ENCODE results near the gene STIP1. TPM values are rescaled to one million over a fixed set of nuclear protein-coding genes. Genes with fewer than 3 reads are reported as not detected.

Gene STIP1
- total and polyA plus RNA-seq, 2 of the 8 experiments (the other 6 are each of a cell fraction or from before 2014, with no cell fraction given) = 140 to 329 TPM

GRCh38 chr11:64220271-64220670 lies 34.3 kb downstream of the STIP1 start:
- Histone ChIP-seq H3K4me1 (replicated peaks in 1 of 4; ENCODE audit: control insufficient read depth in 3 of 4, insufficient read depth in 4 of 4, low read length in 3 of 4) (peaks cover 0 to 3% (median 2%) of the 10 kb centered on the region in 4 experiments; a peak in 4 of 7 replicates), H2BK20ac (ENCODE audit: low read length) (no peak overlapping the region), H2BK120ac (replicated peaks; ENCODE audit: low read depth, low read length) (no peak overlapping the region), H2BK15ac (ENCODE audit: low read length) (no peak overlapping the region), H2BK12ac (ENCODE audit: low read depth, low read length) (no peak overlapping the region), H3K4me3 (ENCODE audit: extremely low read depth in 1 of 4, insufficient read depth in 2 of 4, low read depth in 3 of 4, low read length in 4 of 4) (no peak overlapping the region), H3K79me2 (ENCODE audit: control insufficient read depth in 1 of 2, insufficient read depth in 2 of 2, low read length in 2 of 2) (no peaks in the 10 kb centered on the region), H3K27ac (ENCODE audit: low read depth, low read length) (no peak overlapping the region), H3K36me3 (ENCODE audit: control insufficient read depth in 2 of 4, insufficient read depth in 4 of 4, low read length in 3 of 4) (peaks cover 0 to 9% (median 5%) of the 10 kb centered on the region in 4 experiments; a peak in 4 of 8 replicates), H4K5ac (ENCODE audit: insufficient read length, low read depth, low read length) (no peak overlapping the region), H4K20me1 (replicated peaks in 1 of 2; ENCODE audit: control insufficient read depth in 1 of 2, insufficient read depth in 2 of 2, low read length in 2 of 2) (peaks cover 2 to 13% of the 10 kb centered on the region in 2 experiments), H3K79me1 (ENCODE audit: low read depth, low read length) (no peaks in the 10 kb centered on the region), H3K23me2 (ENCODE audit: low read depth, low read length) (peaks cover under 1% of the 10 kb centered on the region; the same call in 1 of the 2 replicates), H2AFZ (ENCODE audit: low read length) (no peak overlapping the region), H3K14ac (ENCODE audit: insufficient read length) (no peak overlapping the region), H3K9me3 (ENCODE audit: insufficient read depth in 2 of 2, low read depth in 1 of 2, low read length in 1 of 2) (no peaks in the 10 kb centered on the region), H3K23ac (ENCODE audit: insufficient read length) (no peak overlapping the region), H4K91ac (replicated peaks; ENCODE audit: insufficient read length, low read length) (no peak overlapping the region), H3K18ac (ENCODE audit: extremely low read depth, low read length) (no peak overlapping the region), H3K4ac (replicated peaks; ENCODE audit: insufficient read length, low read depth, low read length) (no peak overlapping the region), H3K27me3 (replicated peaks in 1 of 4; ENCODE audit: control insufficient read depth in 3 of 4, extremely low read depth in 1 of 4, insufficient read depth in 3 of 4, low read length in 3 of 4) (no peaks in the 10 kb centered on the region), H2BK5ac (ENCODE audit: low read depth, low read length) (no peak overlapping the region), H4K8ac (ENCODE audit: extremely low read depth, insufficient read depth, low read length) (no peak overlapping the region), H3K9ac (replicated peaks in 1 of 4; ENCODE audit: extremely low read depth in 1 of 4, low read depth in 3 of 4, low read length in 3 of 4) (no peak overlapping the region), H2AK5ac (ENCODE audit: low read depth, low read length) (no peak overlapping the region), H3K56ac (replicated peaks; ENCODE audit: insufficient read length, low read depth, low read length) (no peak overlapping the region), H3K4me2 (ENCODE audit: insufficient read depth in 1 of 2, low read depth in 2 of 2, low read length in 2 of 2) (no peak overlapping the region)
- 96% methylated on average over 17 of the region's 17 CpGs; no CpG with 5 or more reads in 1 of the 2 experiments for WGBS, 2 experiments (ENCODE audit: extremely low coverage in 1 of 2, insufficient coverage in 1 of 2, insufficient read length in 1 of 2, insufficient replicate concordance in 2 of 2, low coverage in 1 of 2, low lambda C conversion rate in 2 of 2, missing lambda C conversion rate in 1 of 2)
- DNase-seq (ENCODE audit: low read depth in 1 of 2, low spot score in 2 of 2) = no peak
- POLR2A ChIA-PET (ENCODE audit: partially characterized antibody) = interaction anchor here (1.0 to 14.1 kb wide), 8 partner anchors 11 to 49 kb away, joined by 3 to 253 read pairs (median 4); partner anchors contain the start of genes FERMT3, PLCB3 and STIP1
- FAIRE-seq = no peak
- CTCF ChIA-PET (ENCODE audit: partially characterized antibody) = interaction anchor here (1.1 to 2.8 kb wide), 4 partner anchors 9 to 32 kb away, joined by 4 to 19 read pairs (median 6); partner anchors contain the start of genes FERMT3 and PLCB3
- TF ChIP-seq RBBP5 (IDR thresholded peaks at IDR 0.05; ENCODE audit: borderline replicate concordance, low read depth, low read length) (no peak), KDM1A (IDR thresholded peaks at IDR 0.05; ENCODE audit: borderline replicate concordance, low read length) (no peak), SIN3A (conservative IDR thresholded peaks at IDR 0.05 in 1 of 2, IDR thresholded peaks at IDR 0.05 in 1 of 2; ENCODE audit: low read depth in 1 of 2, low read length in 2 of 2) (no peak), PHF8 (conservative IDR thresholded peaks at IDR 0.05; ENCODE audit: low read depth, low read length) (no peak), YY1 (IDR thresholded peaks at IDR 0.05; ENCODE audit: low read depth, low read length) (no peak), ATF3 (IDR thresholded peaks at IDR 0.05; ENCODE audit: insufficient read depth, low read depth, low read length) (no peak), SP2 (IDR thresholded peaks at IDR 0.05; ENCODE audit: low read length) (no peak), POLR2A (IDR thresholded peaks at IDR 0.05; ENCODE audit: control extremely low read depth in 1 of 2, low read depth in 2 of 2, low read length in 2 of 2) (no peak), POLR2AphosphoS5 (IDR thresholded peaks at IDR 0.05; ENCODE audit: low read depth, low read length) (no peak), MAFK (IDR thresholded peaks at IDR 0.05; ENCODE audit: low read depth, low read length) (no peak), CEBPB (IDR thresholded peaks at IDR 0.05; ENCODE audit: low read depth, low read length) (no peak), SIX5 (IDR thresholded peaks at IDR 0.05; ENCODE audit: low read depth, low read length) (no peak), SRF (IDR thresholded peaks at IDR 0.05; ENCODE audit: low read depth, low read length) (no peak), CHD1 (IDR thresholded peaks at IDR 0.05; ENCODE audit: low read depth, low read length) (no peak)

Measured in H1 (cell line).